ENCODE results near the gene SHB. TPM values are rescaled to one million over a fixed set of nuclear protein-coding genes. Genes with fewer than 3 reads are reported as not detected.

SHB gene
- total RNA-seq, 1 experiment from 2014 or later = 28.7 TPM

- H4K20me1 ChIP-seq (ENCODE audit: insufficient read depth) = no peaks in the 10 kb centered on the region
- intact Hi-C loops (cut with micrococcal nuclease) = no loop called here
- peaks cover 73% of the 10 kb centered on the region for H3K79me2 ChIP-seq (ENCODE audit: insufficient read depth, low read length)
- no peak for DNase-seq (ENCODE audit: low read depth, low spot score)
- no peaks in the 10 kb centered on the region for H3K36me3 ChIP-seq (ENCODE audit: control insufficient read depth in 1 of 2, insufficient read depth in 2 of 2, low read length in 2 of 2)
- TF ChIP-seq POLR2A (IDR thresholded peaks at IDR 0.05; ENCODE audit: borderline replicate concordance, extremely low read depth, insufficient read depth, insufficient read length) = no peak
- no peak for TF ChIP-seq FOSL1 (IDR thresholded peaks at IDR 0.05; ENCODE audit: low read depth)
- TF ChIP-seq ZNF274 (IDR thresholded peaks at IDR 0.05; ENCODE audit: low read depth, low read length) = no peak
- no peak for TF ChIP-seq TCF7L2 (IDR thresholded peaks at IDR 0.05; ENCODE audit: borderline replicate concordance, extremely low read depth, insufficient read depth, insufficient read length)
- no peak for TF ChIP-seq ELF1 (IDR thresholded peaks at IDR 0.05; ENCODE audit: borderline replicate concordance, low read depth)
- TF ChIP-seq MAX (IDR thresholded peaks at IDR 0.05) = no peak
- no peak for TF ChIP-seq SP1 (IDR thresholded peaks at IDR 0.05; ENCODE audit: low read depth)
- no peak for TF ChIP-seq CTCF (IDR thresholded peaks at IDR 0.05 in 2 of 3, conservative IDR thresholded peaks at IDR 0.05 in 1 of 3; ENCODE audit: borderline replicate concordance in 1 of 3, insufficient read depth in 1 of 3, low read depth in 2 of 3, low read length in 2 of 3)
- TF ChIP-seq POLR2AphosphoS5 (IDR thresholded peaks at IDR 0.05; ENCODE audit: low read depth, low read length) = no peak
- no peak for TF ChIP-seq ATF3 (IDR thresholded peaks at IDR 0.05)
- TF ChIP-seq EZH2 (IDR thresholded peaks at IDR 0.05) = no peak
- no peak for TF ChIP-seq REST (IDR thresholded peaks at IDR 0.05; ENCODE audit: low read depth)
- no peak overlapping the region for H3K4me2 ChIP-seq (ENCODE audit: low read length)
- no peak overlapping the region for H3K4me3 ChIP-seq (replicated peaks in 1 of 2; ENCODE audit: low read depth in 1 of 2, low read length in 2 of 2)
- H2AFZ ChIP-seq (ENCODE audit: low read depth, low read length, poor library complexity, severe bottlenecking) = no peak overlapping the region
- no peaks in the 10 kb centered on the region for H3K9me2 ChIP-seq (ENCODE audit: insufficient read depth)
- no peaks in the 10 kb centered on the region for H3K27me3 ChIP-seq (ENCODE audit: insufficient read depth, low read length)
- H3K4me1 ChIP-seq (ENCODE audit: control insufficient read depth in 1 of 2, insufficient read depth in 2 of 2, low read length in 2 of 2) = peaks cover 25 to 26% of the 10 kb centered on the region in 2 experiments
- H3K9ac ChIP-seq (ENCODE audit: low read length) = no peak overlapping the region
- BruUV-seq (replicated peaks) = no TSS peak
- ChIA-PET POLR2A (no interaction called here), RAD21 (ENCODE audit: low non-redundant PET in 1 of 2, low total read pairs in 2 of 2, uncharacterized antibody in 2 of 2, unreplicated experiment in 2 of 2) (no interaction called here), CTCF (no interaction called here)
- no peak overlapping the region for H3K27ac ChIP-seq (ENCODE audit: low read depth, low read length)
- H3K9me3 ChIP-seq (ENCODE audit: control insufficient read depth in 1 of 2, insufficient read depth in 1 of 2, low read depth in 1 of 2, low read length in 2 of 2) = no peaks in the 10 kb centered on the region
- no peak for ATAC-seq
These were observed 81.0 kb downstream of the SHB start for GRCh38 chr9:37988041-37988440.
